Measurements from ENCODE around the gene HOXA4. TPM values are rescaled to one million over a fixed set of nuclear protein-coding genes. Genes with fewer than 3 reads are reported as not detected.

The HOXA4 gene
- total and polyA plus RNA-seq, 2 donors (not counting 1 experiment from before 2014, with no cell fraction given) = 0.33 to 3.6 TPM

GRCh38 chr7:27123477-27124053 is 7.0 kb downstream of the HOXA4 start:
- no peaks in the 10 kb centered on the region for H3K9me3 ChIP-seq (ENCODE audit: control insufficient read depth, insufficient read depth, low read depth, low read length)

DNA sequence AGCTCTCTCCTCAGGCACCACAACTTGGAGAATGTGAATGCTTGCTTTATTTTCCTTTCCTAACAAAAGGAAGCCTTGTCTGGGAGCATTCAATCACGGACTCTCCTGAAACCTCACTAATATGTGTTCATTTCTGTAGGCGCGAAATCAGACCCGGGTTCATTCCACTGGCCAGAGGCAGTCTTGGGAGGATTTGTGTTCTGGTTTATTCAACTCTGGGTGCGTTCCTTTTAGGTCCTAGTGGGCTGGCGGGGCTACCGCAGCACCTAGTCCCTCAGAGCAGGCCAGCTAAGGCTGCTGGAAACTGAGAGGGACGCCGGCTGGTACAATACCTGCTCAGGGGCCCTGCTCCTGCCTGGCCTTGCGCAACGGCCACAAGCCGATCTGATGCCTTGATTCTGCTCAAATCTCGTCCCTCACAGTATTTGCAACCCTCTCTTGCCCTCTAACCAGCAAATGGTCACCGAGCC is 7.5 kb downstream of the HOXA4 start:
- H3K9me3 ChIP-seq (ENCODE audit: control insufficient read depth, insufficient read depth, low read depth, low read length) = no peaks in the 10 kb centered on the region
- TF ChIP-seq EZH2 (IDR thresholded peaks at IDR 0.05; ENCODE audit: low read length, missing control alignments) (no peak), CTCF (conservative IDR thresholded peaks at IDR 0.05 in 1 of 2, IDR thresholded peaks at IDR 0.05 in 1 of 2; ENCODE audit: low read depth in 1 of 2, low read length in 2 of 2) (no peak)
- peak overlapping the region; percentile 90 for H3K4me2 ChIP-seq (ENCODE audit: extremely low read depth, insufficient read depth, low read length)
- peak overlapping the region; percentile 6 to 57 (median 38) for H3K4me3 ChIP-seq (replicated peaks in 1 of 4; ENCODE audit: control extremely low read depth in 1 of 4, insufficient read depth in 1 of 4, low read depth in 3 of 4, low read length in 4 of 4)
- no peaks in the 10 kb centered on the region for H3K27me3 ChIP-seq (ENCODE audit: control insufficient read depth, insufficient read depth, low read length)
- H4K20me1 ChIP-seq (ENCODE audit: control insufficient read depth, extremely low read depth, insufficient read depth, low read length) = no peaks in the 10 kb centered on the region
- peaks cover 28% of the 10 kb centered on the region for H3K79me2 ChIP-seq (ENCODE audit: control insufficient read depth, insufficient read depth, low read length)
- no peak overlapping the region for H3K9ac ChIP-seq (ENCODE audit: insufficient read depth, low read length)
- H2AFZ ChIP-seq (ENCODE audit: low read length) = no peak overlapping the region
- peak; percentile 54 to 72 for DNase-seq (ENCODE audit: low read depth in 2 of 2)
- peaks cover 27% of the 10 kb centered on the region for H3K4me1 ChIP-seq (ENCODE audit: control insufficient read depth, extremely low read depth, insufficient read depth, low read length)
- H3K27ac ChIP-seq (ENCODE audit: insufficient read depth, low read length) = peak overlapping the region; percentile 74
- no peaks in the 10 kb centered on the region for H3K36me3 ChIP-seq (ENCODE audit: control insufficient read depth, insufficient read depth, low read length)

More at GRCh38 chr7:27123477-27124053, 7.0 kb downstream of the HOXA4 start:
- Histone ChIP-seq H3K27ac (ENCODE audit: insufficient read depth, low read length) (peak overlapping the region; percentile 74), H3K36me3 (ENCODE audit: control insufficient read depth, insufficient read depth, low read length) (no peaks in the 10 kb centered on the region), H3K4me1 (ENCODE audit: control insufficient read depth, extremely low read depth, insufficient read depth, low read length) (peaks cover 24% of the 10 kb centered on the region), H3K4me2 (ENCODE audit: extremely low read depth, insufficient read depth, low read length) (peak overlapping the region; percentile 90), H2AFZ (ENCODE audit: low read length) (no peak overlapping the region), H3K9ac (ENCODE audit: insufficient read depth, low read length) (peak overlapping the region; percentile 42), H3K79me2 (ENCODE audit: control insufficient read depth, insufficient read depth, low read length) (peaks cover 22% of the 10 kb centered on the region), H3K4me3 (replicated peaks in 1 of 4; ENCODE audit: control extremely low read depth in 1 of 4, insufficient read depth in 1 of 4, low read depth in 3 of 4, low read length in 4 of 4) (peak overlapping the region; percentile 25 to 57 (median 36)), H3K27me3 (ENCODE audit: control insufficient read depth, insufficient read depth, low read length) (no peaks in the 10 kb centered on the region), H4K20me1 (ENCODE audit: control insufficient read depth, extremely low read depth, insufficient read depth, low read length) (no peaks in the 10 kb centered on the region)
- DNase-seq (ENCODE audit: low read depth in 2 of 2) = no peak
- TF ChIP-seq EZH2 (IDR thresholded peaks at IDR 0.05; ENCODE audit: low read length, missing control alignments) (no peak), CTCF (conservative IDR thresholded peaks at IDR 0.05 in 1 of 2, IDR thresholded peaks at IDR 0.05 in 1 of 2; ENCODE audit: low read depth in 1 of 2, low read length in 2 of 2) (no peak)

DNA sequence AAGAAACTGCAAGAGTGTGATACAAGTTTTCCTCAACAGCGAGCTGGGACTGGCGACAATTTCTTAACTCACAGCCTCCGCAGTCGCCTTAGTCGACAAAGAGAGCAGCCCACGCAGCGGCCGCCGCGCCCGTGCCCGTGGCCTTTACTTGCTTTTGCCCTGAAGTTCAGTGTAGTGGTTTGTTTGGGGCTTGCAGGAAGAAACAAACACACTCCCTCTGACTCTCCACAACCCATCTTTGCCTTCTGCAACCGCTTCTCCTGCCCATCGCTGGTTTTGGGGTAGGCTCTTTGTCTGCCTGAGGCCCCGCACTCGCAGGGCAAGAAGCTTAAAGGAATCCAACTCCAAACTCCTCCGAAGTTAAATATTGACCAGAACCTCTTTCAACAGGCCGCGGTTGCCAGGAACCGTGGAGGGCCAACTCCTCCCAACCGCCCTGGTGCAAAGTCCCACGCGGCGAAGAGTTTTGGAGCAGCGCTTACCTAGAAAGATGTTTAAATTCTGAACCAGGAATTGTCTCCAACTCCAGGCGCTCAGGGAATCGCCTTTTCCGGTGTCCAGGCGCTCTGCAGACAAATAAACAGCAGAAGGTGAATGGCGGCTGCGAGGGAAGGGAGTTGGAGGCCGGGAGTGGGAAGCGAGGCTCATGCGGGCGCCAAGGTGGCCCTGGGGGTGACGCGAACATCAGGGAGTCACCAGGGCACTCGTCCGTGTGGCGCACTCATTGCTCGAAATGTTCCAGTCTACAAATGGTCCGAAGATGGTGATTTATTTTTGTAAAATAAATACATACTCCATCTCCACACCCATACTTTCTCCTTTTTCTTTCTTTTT is 8.3 kb downstream of the HOXA4 start:
- Histone ChIP-seq H3K9ac (ENCODE audit: insufficient read depth, low read length) (peak overlapping the region; percentile 35), H3K4me1 (ENCODE audit: control insufficient read depth, extremely low read depth, insufficient read depth, low read length) (peaks cover 27% of the 10 kb centered on the region), H3K36me3 (ENCODE audit: control insufficient read depth, insufficient read depth, low read length) (no peaks in the 10 kb centered on the region), H3K79me2 (ENCODE audit: control insufficient read depth, insufficient read depth, low read length) (peaks cover 35% of the 10 kb centered on the region), H3K4me2 (ENCODE audit: extremely low read depth, insufficient read depth, low read length) (peak overlapping the region; percentile 90), H3K4me3 (replicated peaks in 1 of 4; ENCODE audit: control extremely low read depth in 1 of 4, insufficient read depth in 1 of 4, low read depth in 3 of 4, low read length in 4 of 4) (peak overlapping the region; percentile 35 to 57 (median 41)), H3K27ac (ENCODE audit: insufficient read depth, low read length) (peak overlapping the region; percentile 74), H2AFZ (ENCODE audit: low read length) (no peak overlapping the region), H3K27me3 (ENCODE audit: control insufficient read depth, insufficient read depth, low read length) (no peaks in the 10 kb centered on the region), H3K9me3 (ENCODE audit: control insufficient read depth, insufficient read depth, low read depth, low read length) (no peaks in the 10 kb centered on the region), H4K20me1 (ENCODE audit: control insufficient read depth, extremely low read depth, insufficient read depth, low read length) (no peaks in the 10 kb centered on the region)
- peak; percentile 41 to 42 for DNase-seq (ENCODE audit: low read depth in 2 of 2)
- TF ChIP-seq EZH2 (IDR thresholded peaks at IDR 0.05; ENCODE audit: low read length, missing control alignments) (no peak), CTCF (conservative IDR thresholded peaks at IDR 0.05 in 1 of 2, IDR thresholded peaks at IDR 0.05 in 1 of 2; ENCODE audit: low read depth in 1 of 2, low read length in 2 of 2) (no peak)

All from fibroblast of lung (primary cell).